Trophoblast cell (in vitro differentiated cells and primary cell): Measurements from ENCODE around the gene SYNGR2.

Source experiments
- DNase-seq, 2 donors: peaks; one replicate each; pipeline ENCODE4 v3.0.0-alpha.2; 2016
- H2AFZ ChIP-seq: 2 replicates; pipeline ENCODE4 v1.6.1; 2013; ENCODE audit warnings: low read length, moderate library complexity, mild to moderate bottlenecking; ENCODE audit not compliant: insufficient read depth, poor library complexity
- H2AK5ac ChIP-seq: 2 replicates; pipeline ENCODE4 v1.6.1; 2013; ENCODE audit warnings: mild to moderate bottlenecking, low read length
- H2BK120ac ChIP-seq: 2 replicates; pipeline ENCODE4 v1.6.1; 2013; ENCODE audit warnings: low read length, mild to moderate bottlenecking, moderate library complexity; ENCODE audit not compliant: insufficient read depth, poor library complexity
- H2BK12ac ChIP-seq: 2 replicates; pipeline ENCODE4 v1.6.1; 2013; ENCODE audit warnings: mild to moderate bottlenecking, low read length, moderate library complexity
- H2BK5ac ChIP-seq: 2 replicates; pipeline ENCODE4 v1.6.1; 2013; ENCODE audit warnings: low read length, low read depth, moderate library complexity, mild to moderate bottlenecking; ENCODE audit not compliant: poor library complexity
- H3K14ac ChIP-seq: 2 replicates; pipeline ENCODE4 v1.6.1; 2013; ENCODE audit warnings: mild to moderate bottlenecking, low read length
- H3K18ac ChIP-seq: 2 replicates; pipeline ENCODE4 v1.6.1; 2013; ENCODE audit warnings: mild to moderate bottlenecking, low read length
- H3K23ac ChIP-seq: 2 replicates; pipeline ENCODE4 v1.6.1; 2013; ENCODE audit warnings: low read length
- H3K27ac ChIP-seq: 2 replicates; pipeline ENCODE4 v1.5.1; 2013; ENCODE audit warnings: low read depth, mild to moderate bottlenecking, inconsistent platforms, low read length, moderate library complexity
- H3K27me3 ChIP-seq: 2 replicates; pipeline ENCODE4 v1.6.1; 2013; ENCODE audit warnings: inconsistent platforms, mild to moderate bottlenecking, low read length, moderate library complexity; ENCODE audit not compliant: insufficient read depth
- H3K36me3 ChIP-seq, 2 experiments: 1 replicate in 1 of 2; 2 replicates in 1 of 2; pipeline ENCODE4 v1.6.1; 2013; ENCODE audit warnings: low read length in 2 of 2, mild to moderate bottlenecking in 2 of 2, moderate library complexity in 1 of 2; ENCODE audit not compliant: insufficient read depth in 2 of 2, control insufficient read depth in 1 of 2
- H3K4ac ChIP-seq: 2 replicates; pipeline ENCODE4 v1.6.1; 2013; ENCODE audit warnings: low read depth, mild to moderate bottlenecking, low read length, moderate library complexity
- H3K4me1 ChIP-seq, 2 experiments: 1 replicate in 1 of 2; 2 replicates in 1 of 2; pipeline ENCODE4 v1.6.1; 2013; ENCODE audit warnings: low read length in 2 of 2, mild to moderate bottlenecking in 2 of 2, moderate library complexity in 1 of 2; ENCODE audit not compliant: insufficient read depth in 2 of 2, control insufficient read depth in 1 of 2
- H3K4me2 ChIP-seq: 2 replicates; pipeline ENCODE4 v1.6.1; 2013; ENCODE audit warnings: inconsistent platforms, mild to moderate bottlenecking, low read length, moderate library complexity
- H3K4me3 ChIP-seq: 2 replicates; pipeline ENCODE4 v1.5.1; 2013; ENCODE audit warnings: mild to moderate bottlenecking, low read depth, low read length, inconsistent platforms
- H3K79me1 ChIP-seq: one replicate; pipeline ENCODE4 v1.6.1; 2013; ENCODE audit warnings: low read length
- H3K79me2 ChIP-seq: 2 replicates; pipeline ENCODE4 v1.6.1; 2013; ENCODE audit warnings: low read length, mild to moderate bottlenecking; ENCODE audit not compliant: control insufficient read depth, insufficient read depth, poor library complexity
- H3K9ac ChIP-seq: 2 replicates; pipeline ENCODE4 v1.6.1; 2013; ENCODE audit warnings: mild to moderate bottlenecking, low read length
- H3K9me3 ChIP-seq: 2 replicates; pipeline ENCODE4 v1.6.1; 2013; ENCODE audit warnings: low read depth, mild to moderate bottlenecking, control low read depth, inconsistent platforms, low read length; ENCODE audit not compliant: insufficient read depth
- H4K12ac ChIP-seq: 2 replicates; pipeline ENCODE4 v1.6.1; 2013; ENCODE audit warnings: low read depth, mild to moderate bottlenecking, low read length, moderate library complexity
- H4K8ac ChIP-seq: 2 replicates; pipeline ENCODE4 v1.6.1; 2013; ENCODE audit warnings: low read depth, mild to moderate bottlenecking, low read length, moderate library complexity
- H4K91ac ChIP-seq: one replicate; pipeline ENCODE4 v1.6.1; 2013; ENCODE audit warnings: low read depth, mild to moderate bottlenecking, low read length, moderate library complexity
- WGBS: extraction: QIAGEN DNeasy Blood & Tissue Kit; methylation state at CpG from one replicate; pipeline ENCODE4 v1.1.7; 2013; ENCODE audit warnings: missing lambda C conversion rate; ENCODE audit not compliant: insufficient read length, insufficient coverage; ENCODE audit errors: extremely low coverage; 5-methylcytosine and 5-hydroxymethylcytosine counted together

The SYNGR2 gene

GRCh38 chr17:78197147-78197832 lies 28.9 kb downstream of the SYNGR2 start:
- H2AFZ ChIP-seq = no peak overlapping the region
- no peak overlapping the region for H4K91ac ChIP-seq
- H3K79me2 ChIP-seq = no peaks in the 10 kb centered on the region
- no peak overlapping the region for H2BK12ac ChIP-seq
- no peaks in the 10 kb centered on the region for H3K9me3 ChIP-seq
- WGBS = no CpG with 5 or more reads among the region's 9 CpGs
- H3K27me3 ChIP-seq = no peaks in the 10 kb centered on the region
- H3K18ac ChIP-seq = no peak overlapping the region
- no peak overlapping the region for H2BK5ac ChIP-seq
- no peak overlapping the region for H3K9ac ChIP-seq
- no peak overlapping the region for H2BK120ac ChIP-seq
- no peak overlapping the region for H3K4ac ChIP-seq
- no peak overlapping the region for H3K4me2 ChIP-seq
- H3K27ac ChIP-seq = no peak overlapping the region
- H3K36me3 ChIP-seq = peaks cover 2% of the 10 kb centered on the region in 2 experiments
- peaks cover 12 to 13% of the 10 kb centered on the region in 2 experiments for H3K4me1 ChIP-seq
- H3K4me3 ChIP-seq = no peak overlapping the region
- H3K23ac ChIP-seq = no peak overlapping the region
- H2AK5ac ChIP-seq = no peak overlapping the region
- peaks cover 4% of the 10 kb centered on the region for H3K79me1 ChIP-seq
- DNase-seq = peak; percentile 21 to 38
- H3K14ac ChIP-seq = no peak overlapping the region
- H4K8ac ChIP-seq = no peak overlapping the region
- H4K12ac ChIP-seq = no peak overlapping the region

GRCh38 chr17:78200451-78200850 lies 32.1 kb downstream of the SYNGR2 start:
- H3K4me3 ChIP-seq = no peak overlapping the region
- H4K8ac ChIP-seq = no peak overlapping the region
- no peak overlapping the region for H4K12ac ChIP-seq
- no peak overlapping the region for H3K4me2 ChIP-seq
- no peak overlapping the region for H2AK5ac ChIP-seq
- H2BK5ac ChIP-seq = no peak overlapping the region
- no peak overlapping the region for H3K18ac ChIP-seq
- peaks cover 3 to 10% of the 10 kb centered on the region in 2 experiments for H3K36me3 ChIP-seq
- no peak overlapping the region for H3K14ac ChIP-seq
- no peak overlapping the region for H3K9ac ChIP-seq
- no CpG with 5 or more reads among the region's 6 CpGs for WGBS
- no peak overlapping the region for H3K23ac ChIP-seq
- H2AFZ ChIP-seq = no peak overlapping the region
- H3K79me2 ChIP-seq = no peaks in the 10 kb centered on the region
- no peak for DNase-seq
- H3K4ac ChIP-seq = no peak overlapping the region
- H3K4me1 ChIP-seq = peaks cover 12 to 13% of the 10 kb centered on the region in 2 experiments
- H3K79me1 ChIP-seq = peaks cover 4% of the 10 kb centered on the region
- H3K9me3 ChIP-seq = peaks cover 4% of the 10 kb centered on the region
- no peak overlapping the region for H2BK12ac ChIP-seq
- no peaks in the 10 kb centered on the region for H3K27me3 ChIP-seq
- no peak overlapping the region for H3K27ac ChIP-seq
- no peak overlapping the region for H4K91ac ChIP-seq
- no peak overlapping the region for H2BK120ac ChIP-seq

GRCh38 chr17:78202666-78203065 lies 34.3 kb downstream of the SYNGR2 start:
- H2AFZ ChIP-seq = no peak overlapping the region
- no peak overlapping the region for H3K4me2 ChIP-seq
- no peak overlapping the region for H3K4ac ChIP-seq
- peaks cover 4% of the 10 kb centered on the region for H3K79me1 ChIP-seq
- H2BK120ac ChIP-seq = no peak overlapping the region
- no peaks in the 10 kb centered on the region for H3K27me3 ChIP-seq
- H3K36me3 ChIP-seq = peaks cover 3 to 10% of the 10 kb centered on the region in 2 experiments
- H2BK5ac ChIP-seq = no peak overlapping the region
- peaks cover 4% of the 10 kb centered on the region for H3K9me3 ChIP-seq
- DNase-seq = no peak
- H4K12ac ChIP-seq = no peak overlapping the region
- H4K91ac ChIP-seq = no peak overlapping the region
- H3K18ac ChIP-seq = no peak overlapping the region
- no peak overlapping the region for H2BK12ac ChIP-seq
- no peaks in the 10 kb centered on the region for H3K79me2 ChIP-seq
- H3K4me1 ChIP-seq = peaks cover 12% of the 10 kb centered on the region in 2 experiments
- no peak overlapping the region for H3K27ac ChIP-seq
- no peak overlapping the region for H3K23ac ChIP-seq
- H3K14ac ChIP-seq = no peak overlapping the region
- no peak overlapping the region for H3K4me3 ChIP-seq
- no peak overlapping the region for H3K9ac ChIP-seq
- H4K8ac ChIP-seq = no peak overlapping the region
- no peak overlapping the region for H2AK5ac ChIP-seq
- WGBS = no CpG with 5 or more reads among the region's 8 CpGs

GRCh38 chr17:78204387-78205123 lies 36.2 kb downstream of the SYNGR2 start:
- Histone ChIP-seq H3K9ac (no peak overlapping the region), H3K79me2 (no peaks in the 10 kb centered on the region), H4K91ac (no peak overlapping the region), H3K9me3 (peaks cover 4% of the 10 kb centered on the region), H2BK12ac (no peak overlapping the region), H3K27me3 (no peaks in the 10 kb centered on the region), H2BK5ac (no peak overlapping the region), H3K23ac (no peak overlapping the region), H3K18ac (no peak overlapping the region), H3K4me3 (no peak overlapping the region), H4K12ac (no peak overlapping the region), H3K36me3 (peaks cover 3 to 10% of the 10 kb centered on the region in 2 experiments), H2AK5ac (no peak overlapping the region), H3K79me1 (peaks cover 2% of the 10 kb centered on the region), H4K8ac (no peak overlapping the region), H3K14ac (no peak overlapping the region), H2AFZ (no peak overlapping the region), H3K4ac (no peak overlapping the region), H2BK120ac (no peak overlapping the region), H3K4me1 (peaks cover 2 to 3% of the 10 kb centered on the region in 2 experiments), H3K4me2 (no peak overlapping the region), H3K27ac (no peak overlapping the region)
- DNase-seq = no peak
- no CpG with 5 or more reads among the region's 22 CpGs for WGBS
